Left lobe of liver (tissue), 2 donors: Measurements from ENCODE around the gene SEC16B. TPM values are rescaled to one million over a fixed set of nuclear protein-coding genes. Genes with fewer than 3 reads are reported as not detected.
A peak's percentile ranks its signal among the peaks of the same experiment; 100 is the strongest.
"Not testable (repeated sequence)": the region's sequence is repeated elsewhere in the genome, so short reads cannot be mapped to it uniquely, and the experiment has no call there.

Source experiments
- ATAC-seq: fragments of 200-7000 bp; cut with Tn5 transposase; one replicate; pipeline ENCODE4 v1.9.1; 2020; ENCODE audit warnings: mild to moderate bottlenecking, moderate library complexity
- DNase-seq: peaks from one replicate; pipeline ENCODE4 v3.0.0-alpha.2; 2020; ENCODE audit warnings: low spot score
- total RNA-seq: library from RNA; stranded (reverse); gene quantifications from one replicate; pipeline ENCODE4 v1.2.1, GENCODE V29; 2021
- donor health status: DM: no; HTN: no; CAD: no; lungs with moderate emphysema.
- donor health status: DM: no; HTN: yes; CAD: no.

Gene SEC16B
- 60.3 TPM for total RNA-seq

GRCh38 chr1:177969825-177970371 lies at the start of gene SEC16B:
TSS of gene SEC16B (minus strand) at chr1:177970058. CDS start at chr1:177967981, 2,077 bp downstream.
- peak; percentile 85 for ATAC-seq
- DNase-seq, result peak; percentile 91

- DNase-seq (no peak), ATAC-seq (no peak)
Measured at GRCh38 chr1:178019622-178020021, 49.8 kb upstream of the SEC16B start.

GRCh38 chr1:178019208-178019607 lies 49.4 kb upstream of the SEC16B start:
- DNase-seq (no peak), ATAC-seq (no peak)

DNA sequence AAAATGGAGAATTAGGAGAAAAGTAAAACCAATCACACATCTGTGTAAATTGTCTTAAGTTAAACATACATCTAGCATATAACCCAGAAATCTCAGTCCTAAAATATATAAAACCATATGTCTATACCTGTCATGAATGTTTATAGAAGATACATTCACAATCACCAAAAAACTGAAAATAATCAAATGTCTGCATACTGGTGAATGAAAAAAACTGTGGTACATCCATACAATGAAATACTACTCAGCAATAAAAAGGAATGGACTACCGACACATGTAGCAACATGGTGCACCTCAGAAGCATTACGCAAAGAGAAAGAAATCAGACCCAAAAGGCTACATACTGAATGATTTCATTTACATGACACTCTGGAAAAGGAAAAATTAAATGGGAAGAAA lies 47.7 kb upstream of the SEC16B start:
- no peak for DNase-seq

GRCh38 chr1:178011864-178012503 lies 42.1 kb upstream of the SEC16B start:
- ATAC-seq, result no peak
- DNase-seq, result no peak

More for the DNA sequence above, 47.7 kb upstream of the SEC16B start:
- no peak for ATAC-seq

DNA sequence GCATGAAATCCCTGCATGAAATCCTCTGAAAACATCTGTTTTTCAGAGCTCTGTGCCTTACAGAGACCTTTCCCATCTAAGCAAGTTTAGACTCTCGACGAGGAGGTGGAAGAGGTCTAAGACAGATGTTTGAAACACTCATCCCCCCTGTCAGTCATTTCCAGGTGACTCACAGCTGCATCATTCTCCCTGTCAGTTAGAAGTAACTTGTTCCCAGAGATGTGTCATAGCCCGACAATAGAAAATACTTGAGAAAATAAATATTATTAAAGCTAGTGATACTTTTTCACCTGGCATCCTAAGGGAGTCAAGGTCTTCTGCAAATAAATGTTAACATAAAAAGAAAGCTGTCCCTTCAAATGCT lies 41.6 kb upstream of the SEC16B start:
- ATAC-seq (no peak), DNase-seq (no peak)

DNA sequence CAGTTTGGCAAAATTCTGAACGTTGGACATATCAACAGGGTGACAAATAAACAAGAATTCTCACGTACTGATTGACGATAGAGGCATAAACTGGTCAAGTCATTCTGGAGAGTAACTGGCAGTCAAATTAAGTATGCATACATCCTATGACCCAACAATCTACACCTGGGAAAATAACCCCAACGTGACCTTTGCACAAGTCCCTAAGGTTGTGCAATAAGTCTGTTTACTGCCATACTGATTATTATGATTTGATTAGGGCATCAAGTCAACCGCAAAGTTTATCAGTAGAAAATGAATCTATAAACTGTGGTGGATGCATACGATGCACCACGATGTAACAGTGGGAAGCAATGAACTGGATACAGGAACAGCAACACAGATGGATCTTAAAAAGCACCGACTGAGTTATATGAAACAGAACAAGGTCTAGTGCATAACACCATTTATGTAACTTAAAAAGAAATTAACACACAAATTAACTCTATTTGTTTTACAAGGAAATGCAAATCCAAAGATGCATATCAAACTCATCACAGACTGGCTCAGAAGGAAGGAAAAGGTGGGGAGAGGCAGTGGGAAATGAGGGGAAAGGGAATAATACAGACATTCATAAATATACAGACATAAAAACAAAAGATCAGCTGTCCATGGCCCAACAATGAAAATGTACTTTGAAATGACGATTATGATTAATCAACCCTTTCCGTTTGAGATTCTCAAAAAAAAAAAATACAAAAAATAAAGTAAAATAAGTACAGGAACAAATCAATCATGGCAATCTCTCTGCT lies 41.0 kb upstream of the SEC16B start:
- ATAC-seq (peak; percentile 16), DNase-seq (no peak)

GRCh38 chr1:178006043-178006442 lies 36.2 kb upstream of the SEC16B start:
- ATAC-seq, result no peak
- DNase-seq, result no peak

GRCh38 chr1:178005450-178005849 lies 35.6 kb upstream of the SEC16B start:
- DNase-seq (no peak), ATAC-seq (no peak)

DNA sequence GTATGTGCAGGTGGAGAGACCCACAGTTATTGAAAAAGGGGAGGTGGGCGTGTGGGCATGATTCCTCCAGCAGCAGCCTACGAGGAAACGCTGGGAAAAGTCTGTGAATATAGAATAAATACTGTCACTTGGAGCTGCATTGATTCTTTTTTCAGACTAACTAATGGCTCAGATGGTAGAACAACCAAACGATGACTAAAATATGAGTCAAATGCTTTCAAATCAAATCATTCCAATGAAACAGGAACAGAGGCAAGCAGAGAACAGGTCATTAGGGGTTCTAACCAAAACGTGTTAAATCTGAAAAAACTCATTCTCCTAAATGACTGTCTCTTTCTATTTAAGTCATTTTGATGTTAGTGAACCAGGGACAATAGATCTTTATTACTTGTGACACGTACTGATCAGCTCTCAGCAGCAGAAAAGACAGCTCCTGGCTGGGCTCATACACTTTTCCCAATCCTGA lies 35.1 kb upstream of the SEC16B start:
- no peak for DNase-seq
- ATAC-seq, result no peak

GRCh38 chr1:177998696-177999631 lies 29.1 kb upstream of the SEC16B start:
- ATAC-seq (no peak), DNase-seq (no peak)

GRCh38 chr1:177996957-177997356 lies 27.1 kb upstream of the SEC16B start:
- no peak for ATAC-seq
- no peak for DNase-seq

- DNase-seq (no peak), ATAC-seq (no peak)
Measured at GRCh38 chr1:177995369-177995768, 25.5 kb upstream of the SEC16B start.

- not testable (repeated sequence) for DNase-seq, ATAC-seq
Measured at GRCh38 chr1:177986281-177986680, 16.4 kb upstream of the SEC16B start.

GRCh38 chr1:177984761-177985160 lies 14.9 kb upstream of the SEC16B start:
- ATAC-seq (no peak), DNase-seq (no peak)

DNA sequence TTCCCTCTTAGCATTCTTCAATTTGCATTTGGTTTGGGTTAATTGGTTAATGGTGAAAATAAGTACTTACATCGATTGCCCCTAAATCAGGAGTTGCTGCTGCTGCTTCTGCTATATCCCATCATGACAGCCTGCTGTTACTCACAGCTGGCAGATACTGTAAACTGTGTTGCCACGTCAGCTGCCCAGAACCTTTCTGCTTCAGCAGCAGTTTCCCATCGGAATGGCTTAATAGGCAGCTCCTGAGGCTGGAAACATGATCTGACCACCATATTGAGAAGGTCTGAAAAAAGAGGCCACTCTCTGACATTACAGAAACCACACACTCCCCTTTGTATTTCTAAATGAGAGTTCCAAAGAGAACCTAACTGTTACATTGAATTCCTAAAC lies 14.3 kb upstream of the SEC16B start:
- no peak for DNase-seq
- no peak for ATAC-seq

GRCh38 chr1:177983482-177984135 lies 13.8 kb upstream of the SEC16B start:
- DNase-seq, result no peak

GRCh38 chr1:177983077-177983476 lies 13.2 kb upstream of the SEC16B start:
- ATAC-seq (no peak), DNase-seq (no peak)

More at GRCh38 chr1:177983482-177984135, 13.8 kb upstream of the SEC16B start:
- ATAC-seq, result no peak

GRCh38 chr1:177981200-177981599 lies 11.3 kb upstream of the SEC16B start:
- DNase-seq (no peak), ATAC-seq (no peak)

DNA sequence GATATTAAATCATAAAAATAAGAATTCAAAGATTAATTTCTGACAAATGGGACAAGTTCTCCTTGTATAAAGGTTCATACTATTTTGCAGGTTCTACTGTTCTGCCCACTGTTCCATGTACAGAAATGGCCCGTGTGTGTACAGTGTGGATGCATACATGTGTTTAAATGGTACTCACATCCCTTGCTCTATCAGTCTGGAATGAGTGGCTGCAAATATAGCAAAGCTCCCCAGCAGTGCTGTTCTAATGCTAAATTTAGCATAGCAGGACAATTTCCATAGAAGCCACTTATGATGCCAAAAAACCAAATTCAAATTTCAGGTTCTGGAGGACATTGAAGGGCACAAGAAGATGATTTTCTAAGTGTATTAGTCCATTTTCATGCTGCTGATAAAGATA lies 9.4 kb upstream of the SEC16B start:
- DNase-seq, result no peak
- ATAC-seq, result no peak
